ENCODE results near the gene KAT14.
"Not testable (repeated sequence)": the region's sequence is repeated elsewhere in the genome, so short reads cannot be mapped to it uniquely, and the experiment has no call there.

KAT14 gene

DNA sequence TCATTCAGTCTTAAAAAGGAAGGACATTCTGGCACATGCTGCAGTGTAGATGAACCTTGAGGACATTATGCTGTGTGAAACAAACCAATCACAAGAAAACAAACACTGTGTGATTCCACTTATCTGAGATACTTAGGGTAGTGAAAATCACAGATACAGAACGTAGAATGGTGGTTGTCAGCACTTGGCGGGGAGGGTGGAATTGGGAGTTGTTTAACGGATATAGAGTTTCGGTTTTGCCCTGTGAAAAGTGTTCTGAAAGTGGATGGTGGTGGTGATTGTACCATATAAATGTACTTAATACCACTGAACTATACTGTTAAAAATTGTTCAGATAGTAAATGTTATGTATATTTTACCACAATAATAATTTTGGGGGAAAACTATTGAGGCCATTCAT lies 18.4 kb downstream of the KAT14 start:
- in situ Hi-C loops (cut with MboI; ENCODE audit: low sequenced_read_pairs): no loop called here

GRCh38 chr20:18164356-18164755 lies 26.7 kb downstream of the KAT14 start:
- in situ Hi-C loops (cut with MboI; ENCODE audit: low sequenced_read_pairs): no loop called here

GRCh38 chr20:18165553-18165952 lies 27.9 kb downstream of the KAT14 start:
- in situ Hi-C loops (cut with MboI; ENCODE audit: low sequenced_read_pairs): no loop called here

GRCh38 chr20:18166241-18166881 lies 28.7 kb downstream of the KAT14 start:
- in situ Hi-C loops (cut with MboI; ENCODE audit: low sequenced_read_pairs): no loop called here

DNA sequence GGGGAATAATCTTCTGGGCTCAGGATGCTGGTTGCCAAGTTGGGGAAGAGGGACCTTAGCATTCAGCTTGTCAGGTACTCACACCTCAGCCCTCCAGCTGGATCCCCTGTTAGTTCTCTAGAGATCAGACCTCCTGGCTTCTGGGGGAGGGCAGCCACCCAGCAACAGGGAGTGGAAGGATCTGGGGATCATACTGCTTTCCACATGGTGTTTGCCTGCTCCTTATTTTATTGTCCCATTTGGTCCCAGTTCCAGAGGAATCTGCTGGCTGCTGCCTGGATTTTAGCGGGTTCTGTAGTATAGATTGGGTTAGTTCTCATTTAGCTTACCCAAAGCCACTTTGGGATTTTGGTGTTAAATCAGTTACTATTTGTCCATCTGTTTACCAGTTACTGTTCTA lies 29.3 kb downstream of the KAT14 start:
- in situ Hi-C loops (cut with MboI; ENCODE audit: low sequenced_read_pairs): no loop called here

GRCh38 chr20:18172379-18172778 lies 34.7 kb downstream of the KAT14 start:
- in situ Hi-C loops (cut with MboI; ENCODE audit: low sequenced_read_pairs): no loop called here

- in situ Hi-C loops (cut with MboI; ENCODE audit: low sequenced_read_pairs): no loop called here
Observed at GRCh38 chr20:18174906-18175683, 37.4 kb downstream of the KAT14 start.

DNA sequence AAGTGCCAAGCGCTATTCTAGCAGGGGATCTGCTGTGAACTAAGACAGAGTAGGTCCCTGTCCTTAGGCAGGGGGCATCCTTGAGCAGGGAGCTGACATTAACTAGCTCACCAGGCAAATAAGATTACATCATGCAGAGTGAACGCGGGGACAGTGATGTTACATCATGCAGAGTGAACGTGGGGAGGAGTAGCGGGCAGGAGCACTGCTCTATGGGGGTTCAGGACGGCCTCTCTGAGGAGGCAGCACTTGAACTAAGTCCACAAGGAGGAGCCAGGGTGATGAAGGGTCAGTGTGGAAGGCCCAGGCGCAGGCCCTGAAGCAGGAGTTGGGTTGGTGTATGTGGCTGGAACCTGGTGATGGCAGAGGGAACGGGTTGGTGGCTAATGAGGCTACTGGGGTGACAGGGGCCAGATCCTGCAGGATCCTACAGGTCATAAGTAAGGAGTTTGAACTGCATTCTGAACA lies 38.7 kb downstream of the KAT14 start:
- in situ Hi-C loops (cut with MboI; ENCODE audit: low sequenced_read_pairs): no loop called here

GRCh38 chr20:18180366-18180765 lies 42.7 kb downstream of the KAT14 start:
- in situ Hi-C loops (cut with MboI; ENCODE audit: low sequenced_read_pairs): not testable (repeated sequence)

DNA sequence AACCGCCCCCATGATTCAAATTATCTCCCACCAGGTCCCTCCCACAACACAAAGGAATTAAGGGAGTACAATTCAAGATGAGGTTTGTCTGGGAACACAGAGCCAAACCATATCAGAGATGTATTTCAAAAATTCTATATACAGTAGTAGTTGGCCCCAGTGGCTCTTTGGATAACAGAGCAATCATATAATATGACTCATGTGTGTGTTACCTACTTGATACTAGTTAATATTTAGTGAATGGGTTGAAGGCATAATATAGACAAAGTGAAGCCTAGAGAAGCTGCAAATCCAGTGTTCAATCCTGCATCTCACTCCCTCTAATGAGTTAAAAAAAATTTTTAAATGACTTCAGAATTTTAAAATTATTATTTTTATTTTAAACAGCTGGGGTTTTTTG lies 43.2 kb downstream of the KAT14 start:
- in situ Hi-C loops (cut with MboI; ENCODE audit: low sequenced_read_pairs): no loop called here

DNA sequence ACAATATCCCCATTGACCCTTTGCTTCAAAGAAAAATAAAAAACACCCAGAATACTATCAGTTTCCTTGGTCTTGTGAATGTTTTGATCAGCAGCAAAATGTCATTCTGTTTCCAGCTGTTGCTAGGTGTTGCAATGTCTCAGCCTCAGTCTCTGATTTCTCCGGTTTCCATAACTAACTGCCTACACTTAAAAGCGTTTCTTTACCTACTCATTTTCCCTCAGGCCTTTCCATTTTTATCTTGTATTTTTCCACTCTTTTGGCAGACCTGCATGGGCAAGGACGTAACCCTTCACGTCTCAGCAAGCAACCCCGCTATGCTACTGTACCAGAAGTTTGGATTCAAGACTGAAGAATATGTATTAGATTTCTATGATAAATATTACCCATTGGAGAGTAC lies 49.4 kb downstream of the KAT14 start:
- in situ Hi-C loops (cut with MboI; ENCODE audit: low sequenced_read_pairs): no loop called here

- in situ Hi-C loops (cut with MboI; ENCODE audit: low sequenced_read_pairs): no loop called here
Observed at GRCh38 chr20:18188434-18188833, 50.8 kb downstream of the KAT14 start.

DNA sequence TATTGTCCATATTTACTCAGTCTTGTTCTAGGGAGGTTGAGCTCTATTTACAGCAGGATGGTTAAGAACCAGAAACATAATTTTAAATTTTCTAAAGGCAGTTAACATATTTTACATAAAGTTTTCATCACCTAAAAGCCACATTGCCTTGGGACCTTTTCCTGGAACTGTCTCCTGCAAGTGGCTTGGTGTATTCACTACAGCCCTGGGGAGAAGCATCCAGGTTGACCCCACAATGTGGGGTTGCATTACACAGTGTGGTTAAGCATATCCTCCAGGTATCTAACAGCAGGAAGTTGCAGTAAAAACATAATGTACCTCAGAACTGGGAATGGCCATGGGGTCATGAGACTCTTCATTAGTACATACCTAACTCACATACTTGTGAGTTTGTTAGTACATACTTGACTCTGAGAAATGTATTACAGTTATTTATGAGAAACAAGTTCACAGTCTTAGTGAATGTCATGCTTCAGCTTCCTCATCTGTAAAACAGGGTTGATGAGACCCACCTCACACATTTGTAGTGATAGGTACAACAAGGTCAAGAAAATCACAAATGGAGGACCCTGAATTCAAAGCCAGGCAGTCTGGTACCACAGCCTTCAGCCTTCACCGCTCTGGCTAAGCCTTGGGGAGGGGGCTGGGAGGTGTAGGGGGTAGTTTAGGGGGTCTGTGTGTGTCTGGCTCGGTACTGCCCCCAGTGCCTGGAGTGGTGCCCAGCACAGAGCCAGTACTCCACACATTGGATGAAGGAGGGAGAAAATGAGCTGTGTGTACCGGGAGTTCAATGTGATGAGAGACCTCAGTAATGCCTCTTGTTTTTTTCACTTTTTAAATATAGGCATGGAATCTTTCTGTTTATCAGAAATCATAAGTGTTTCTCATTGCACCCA lies 52.9 kb downstream of the KAT14 start:
- in situ Hi-C loops (cut with MboI; ENCODE audit: low sequenced_read_pairs): no loop called here

- in situ Hi-C loops (cut with MboI; ENCODE audit: low sequenced_read_pairs): no loop called here
Observed at GRCh38 chr20:18191306-18191705, 53.6 kb downstream of the KAT14 start.

- in situ Hi-C loops (cut with MboI; ENCODE audit: low sequenced_read_pairs): not testable (repeated sequence)
Observed at GRCh38 chr20:18194461-18194860, 56.8 kb downstream of the KAT14 start.

DNA sequence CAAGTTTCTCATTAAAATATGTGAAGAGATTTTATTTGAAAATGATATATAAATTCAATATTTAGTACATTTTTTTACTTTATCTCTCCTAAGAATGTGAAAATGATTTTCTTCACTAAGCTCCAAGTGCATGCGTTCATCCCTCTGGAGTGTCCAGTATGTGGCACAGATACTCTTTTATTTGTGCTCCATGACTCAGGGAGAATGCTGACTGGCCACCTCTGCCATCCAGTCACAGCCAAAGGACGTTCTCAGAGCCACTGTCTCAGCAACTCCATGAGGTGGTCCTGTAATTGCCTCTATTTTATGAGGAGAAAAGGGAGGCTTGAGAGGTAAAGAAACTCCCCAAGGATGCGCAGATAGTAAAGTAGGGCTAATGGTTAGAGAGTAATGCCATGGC lies 58.3 kb downstream of the KAT14 start:
- in situ Hi-C loops (cut with MboI; ENCODE audit: low sequenced_read_pairs): no loop called here

- in situ Hi-C loops (cut with MboI; ENCODE audit: low sequenced_read_pairs): no loop called here
Observed at GRCh38 chr20:18197382-18198070, 59.9 kb downstream of the KAT14 start.

- in situ Hi-C loops (cut with MboI; ENCODE audit: low sequenced_read_pairs): no loop called here
Observed at GRCh38 chr20:18202966-18203365, 65.3 kb downstream of the KAT14 start.

DNA sequence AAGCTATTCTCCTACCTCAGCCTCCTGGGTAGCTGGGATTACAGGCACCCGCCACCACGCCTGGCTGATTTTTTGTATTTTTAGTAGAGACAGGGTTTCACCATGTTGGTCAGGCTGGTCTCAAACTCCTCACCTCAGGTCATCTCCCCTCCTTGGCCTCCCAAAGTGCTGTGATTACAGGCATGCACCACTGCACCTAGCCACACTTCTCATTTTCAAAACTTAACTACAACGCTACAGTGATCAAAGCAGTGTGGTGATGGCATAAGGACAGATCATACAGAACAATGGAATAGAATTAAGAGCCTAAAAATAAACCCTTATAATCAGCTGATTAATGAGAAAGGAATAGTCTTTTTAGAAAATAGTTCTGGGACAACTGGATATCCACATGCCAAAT lies 66.0 kb downstream of the KAT14 start:
- in situ Hi-C loops (cut with MboI; ENCODE audit: low sequenced_read_pairs): not testable (repeated sequence)

DNA sequence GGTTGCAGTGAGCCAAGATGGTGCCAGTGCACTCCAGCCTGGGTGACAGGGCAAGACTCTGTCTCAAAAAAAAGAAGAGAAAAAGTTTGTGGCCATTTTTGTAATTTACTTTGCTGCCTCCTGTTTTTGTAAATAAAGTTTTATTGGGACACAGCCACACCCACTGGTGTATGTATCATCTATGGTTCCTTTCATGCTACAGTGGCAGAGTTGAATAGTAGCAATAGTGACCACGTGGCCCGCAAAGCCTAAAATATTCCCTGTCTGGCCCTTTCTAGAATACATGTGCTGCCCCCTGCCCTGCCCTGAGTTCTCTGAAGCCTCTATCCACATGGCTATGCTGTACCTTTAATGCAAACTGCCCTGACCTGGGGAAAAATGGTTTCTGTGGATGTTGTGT lies 75.3 kb downstream of the KAT14 start:
- in situ Hi-C loops (cut with MboI; ENCODE audit: low sequenced_read_pairs): no loop called here

GRCh38 chr20:18215566-18215965 lies 77.9 kb downstream of the KAT14 start:
- in situ Hi-C loops (cut with MboI; ENCODE audit: low sequenced_read_pairs): no loop called here
